Neural cell (in vitro differentiated cells): ENCODE results near the gene TRERF1. TPM values are rescaled to one million over a fixed set of nuclear protein-coding genes. Genes with fewer than 3 reads are reported as not detected.

ENCODE experiments used
- H2AFZ ChIP-seq: fragments of 200-600, 300-800 bp; sonication (generic), shearing (Covaris generic); 2 replicates; pipeline ENCODE4 v1.6.0; 2014; ENCODE audit warnings: low read depth, mild to moderate bottlenecking, antibody characterized with exemption, low read length, moderate library complexity
- H3F3A ChIP-seq: fragments of 200-600 bp; shearing (Covaris generic); 2 replicates; pipeline ENCODE4 v1.6.1; 2016; ENCODE audit warnings: mild to moderate bottlenecking, moderate library complexity, mixed read lengths, antibody characterized with exemption, low read length; ENCODE audit not compliant: insufficient read depth, poor library complexity, severe bottlenecking
- H3K27ac ChIP-seq: fragments of 200-600, 300-800 bp; sonication (generic), shearing (Covaris generic); 2 replicates; pipeline ENCODE4 v1.5.1; 2014; ENCODE audit warnings: mild to moderate bottlenecking, low read length, moderate library complexity
- H3K27me3 ChIP-seq: fragments of 300-800, 200-600 bp; sonication (generic), shearing (Covaris generic); 2 replicates; pipeline ENCODE4 v1.6.0; 2014; ENCODE audit warnings: mild to moderate bottlenecking, low read depth, low read length, moderate library complexity; ENCODE audit not compliant: insufficient read depth
- H3K36me3 ChIP-seq: fragments of 300-800, 200-600 bp; sonication (generic), shearing (Covaris generic); 2 replicates; pipeline ENCODE4 v1.5.1; 2014; ENCODE audit warnings: mild to moderate bottlenecking, antibody characterized with exemption, low read length, moderate library complexity; ENCODE audit not compliant: insufficient read depth
- H3K4me2 ChIP-seq: fragments of 300-800, 200-600 bp; sonication (generic), shearing (Covaris generic); 2 replicates; pipeline ENCODE4 v1.6.0; 2014; ENCODE audit warnings: mild to moderate bottlenecking, low read length
- H3K4me3 ChIP-seq: fragments of 300-800, 200-600 bp; sonication (generic), shearing (Covaris generic); 2 replicates; pipeline ENCODE4 v1.5.1; 2014; ENCODE audit warnings: mild to moderate bottlenecking, low read length, moderate library complexity
- H3K79me2 ChIP-seq: fragments of 200-600 bp; shearing (Covaris generic); replicated peaks from 2 replicates; pipeline ENCODE4 v1.6.0; 2014; ENCODE audit warnings: mild to moderate bottlenecking, low read length, moderate library complexity; ENCODE audit not compliant: insufficient read depth
- H3K9ac ChIP-seq: fragments of 300-800, 200-600 bp; sonication (generic), shearing (Covaris generic); 2 replicates; pipeline ENCODE4 v1.6.1; 2016; ENCODE audit warnings: mild to moderate bottlenecking, low read length, mixed read lengths
- H3K9me2 ChIP-seq: fragments of 200-600 bp; shearing (Covaris generic); 2 replicates; pipeline ENCODE4 v1.6.1; 2016; ENCODE audit warnings: mild to moderate bottlenecking, low read length, mixed read lengths; ENCODE audit not compliant: insufficient read depth
- H3K9me3 ChIP-seq: fragments of 200-600, 300-800 bp; sonication (generic), shearing (Covaris generic); 2 replicates; pipeline ENCODE4 v1.6.1; 2016; ENCODE audit warnings: mild to moderate bottlenecking, mixed run types, low read length, moderate library complexity, mixed read lengths
- H4K20me1 ChIP-seq: fragments of 200-600 bp; shearing (Covaris generic); 2 replicates; pipeline ENCODE4 v1.6.1; 2016; ENCODE audit warnings: mild to moderate bottlenecking, mixed run types; ENCODE audit not compliant: insufficient read depth
- EP300 ChIP-seq: fragments of 450-650 bp; conservative IDR thresholded peaks from 2 replicates; pipeline ENCODE4 v1.6.1; 2014; ENCODE audit warnings: antibody characterized with exemption, mild to moderate bottlenecking, moderate library complexity; ENCODE audit not compliant: poor library complexity, severe bottlenecking
- EZH2 ChIP-seq: fragments of 200-600, 300-800 bp; shearing (Covaris generic), sonication (generic); IDR thresholded peaks from 2 replicates; pipeline ENCODE4 v1.6.1; 2014; ENCODE audit warnings: antibody characterized with exemption, low read length, borderline replicate concordance, mild to moderate bottlenecking; ENCODE audit not compliant: insufficient read depth, poor library complexity, severe bottlenecking
- MXI1 ChIP-seq: fragments of 450-650 bp; conservative IDR thresholded peaks from 2 replicates; pipeline ENCODE4 v1.6.1; 2014; ENCODE audit warnings: antibody characterized with exemption, mild to moderate bottlenecking; ENCODE audit not compliant: poor library complexity, severe bottlenecking
- POLR2AphosphoS5 ChIP-seq: IDR thresholded peaks from 2 replicates; pipeline ENCODE4 v1.6.1; 2012
- RAD21 ChIP-seq: fragments of 450-650 bp; conservative IDR thresholded peaks from 2 replicates; pipeline ENCODE4 v1.6.1; 2014; ENCODE audit warnings: antibody characterized with exemption, mild to moderate bottlenecking, moderate library complexity
- SMC3 ChIP-seq: fragments of 450-650 bp; conservative IDR thresholded peaks from 2 replicates; pipeline ENCODE4 v1.6.1; 2014; ENCODE audit warnings: antibody characterized with exemption, mild to moderate bottlenecking, moderate library complexity; ENCODE audit not compliant: poor library complexity
- TAF1 ChIP-seq: IDR thresholded peaks from 2 replicates; pipeline ENCODE4 v1.6.1; 2012; ENCODE audit warnings: low read depth
- polyA plus RNA-seq: library from polyadenylated mRNA; depleted of rRNA; stranded (reverse); fragments of >200 nt; gene quantifications from 2 replicates; pipeline ENCODE4 v1.2.3, GENCODE V29; 2014
- TF ChIP-seq, protein P1 (sequence below): IDR thresholded peaks from 2 replicates; pipeline ENCODE4 v1.6.1; 2012; ENCODE audit warnings: borderline replicate concordance
- TF ChIP-seq, protein P2 (sequence below): fragments of 450-650 bp; IDR thresholded peaks from 2 replicates; pipeline ENCODE4 v1.5.1; 2014; ENCODE audit warnings: antibody characterized with exemption, mild to moderate bottlenecking, moderate library complexity; ENCODE audit not compliant: poor library complexity, severe bottlenecking

The TRERF1 gene
- polyA plus RNA-seq, 1 donor from 2014 or later = 4.5 TPM

DNA sequence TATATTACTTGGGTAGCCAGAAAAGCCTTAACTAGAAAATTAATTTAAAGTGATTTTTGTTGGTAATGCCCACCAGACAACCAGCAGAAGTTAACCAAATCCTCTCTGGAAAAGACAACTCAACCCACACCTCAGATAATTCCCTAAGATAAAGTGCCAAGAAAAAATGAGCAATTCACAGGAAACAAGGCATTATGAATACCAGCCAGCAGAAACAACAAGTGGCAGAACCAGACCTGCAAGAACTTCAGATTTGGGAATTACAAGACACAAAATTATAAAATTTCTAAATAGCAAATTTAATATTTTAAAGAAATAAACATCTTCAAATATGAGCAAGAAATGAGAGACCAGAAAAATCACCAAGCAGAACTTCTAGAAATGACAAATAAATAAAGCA lies 154.1 kb downstream of the TRERF1 start:
- Histone ChIP-seq H3K27ac (no peak overlapping the region), H3K9me3 (no peaks in the 10 kb centered on the region), H2AFZ (no peak overlapping the region), H3K9me2 (no peaks in the 10 kb centered on the region), H3K9ac (no peak overlapping the region), H3F3A (no peaks in the 10 kb centered on the region), H3K4me3 (no peak overlapping the region), H3K36me3 (no peaks in the 10 kb centered on the region), H3K4me2 (no peak overlapping the region), H4K20me1 (no peaks in the 10 kb centered on the region), H3K27me3 (no peaks in the 10 kb centered on the region), H3K79me2 (no peaks in the 10 kb centered on the region)
- no peak for TF ChIP-seq EP300
- TF ChIP-seq EZH2 = no peak
- TF ChIP-seq, protein P1, sequence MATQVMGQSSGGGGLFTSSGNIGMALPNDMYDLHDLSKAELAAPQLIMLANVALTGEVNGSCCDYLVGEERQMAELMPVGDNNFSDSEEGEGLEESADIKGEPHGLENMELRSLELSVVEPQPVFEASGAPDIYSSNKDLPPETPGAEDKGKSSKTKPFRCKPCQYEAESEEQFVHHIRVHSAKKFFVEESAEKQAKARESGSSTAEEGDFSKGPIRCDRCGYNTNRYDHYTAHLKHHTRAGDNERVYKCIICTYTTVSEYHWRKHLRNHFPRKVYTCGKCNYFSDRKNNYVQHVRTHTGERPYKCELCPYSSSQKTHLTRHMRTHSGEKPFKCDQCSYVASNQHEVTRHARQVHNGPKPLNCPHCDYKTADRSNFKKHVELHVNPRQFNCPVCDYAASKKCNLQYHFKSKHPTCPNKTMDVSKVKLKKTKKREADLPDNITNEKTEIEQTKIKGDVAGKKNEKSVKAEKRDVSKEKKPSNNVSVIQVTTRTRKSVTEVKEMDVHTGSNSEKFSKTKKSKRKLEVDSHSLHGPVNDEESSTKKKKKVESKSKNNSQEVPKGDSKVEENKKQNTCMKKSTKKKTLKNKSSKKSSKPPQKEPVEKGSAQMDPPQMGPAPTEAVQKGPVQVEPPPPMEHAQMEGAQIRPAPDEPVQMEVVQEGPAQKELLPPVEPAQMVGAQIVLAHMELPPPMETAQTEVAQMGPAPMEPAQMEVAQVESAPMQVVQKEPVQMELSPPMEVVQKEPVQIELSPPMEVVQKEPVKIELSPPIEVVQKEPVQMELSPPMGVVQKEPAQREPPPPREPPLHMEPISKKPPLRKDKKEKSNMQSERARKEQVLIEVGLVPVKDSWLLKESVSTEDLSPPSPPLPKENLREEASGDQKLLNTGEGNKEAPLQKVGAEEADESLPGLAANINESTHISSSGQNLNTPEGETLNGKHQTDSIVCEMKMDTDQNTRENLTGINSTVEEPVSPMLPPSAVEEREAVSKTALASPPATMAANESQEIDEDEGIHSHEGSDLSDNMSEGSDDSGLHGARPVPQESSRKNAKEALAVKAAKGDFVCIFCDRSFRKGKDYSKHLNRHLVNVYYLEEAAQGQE = no peak
- TF ChIP-seq, protein P2, sequence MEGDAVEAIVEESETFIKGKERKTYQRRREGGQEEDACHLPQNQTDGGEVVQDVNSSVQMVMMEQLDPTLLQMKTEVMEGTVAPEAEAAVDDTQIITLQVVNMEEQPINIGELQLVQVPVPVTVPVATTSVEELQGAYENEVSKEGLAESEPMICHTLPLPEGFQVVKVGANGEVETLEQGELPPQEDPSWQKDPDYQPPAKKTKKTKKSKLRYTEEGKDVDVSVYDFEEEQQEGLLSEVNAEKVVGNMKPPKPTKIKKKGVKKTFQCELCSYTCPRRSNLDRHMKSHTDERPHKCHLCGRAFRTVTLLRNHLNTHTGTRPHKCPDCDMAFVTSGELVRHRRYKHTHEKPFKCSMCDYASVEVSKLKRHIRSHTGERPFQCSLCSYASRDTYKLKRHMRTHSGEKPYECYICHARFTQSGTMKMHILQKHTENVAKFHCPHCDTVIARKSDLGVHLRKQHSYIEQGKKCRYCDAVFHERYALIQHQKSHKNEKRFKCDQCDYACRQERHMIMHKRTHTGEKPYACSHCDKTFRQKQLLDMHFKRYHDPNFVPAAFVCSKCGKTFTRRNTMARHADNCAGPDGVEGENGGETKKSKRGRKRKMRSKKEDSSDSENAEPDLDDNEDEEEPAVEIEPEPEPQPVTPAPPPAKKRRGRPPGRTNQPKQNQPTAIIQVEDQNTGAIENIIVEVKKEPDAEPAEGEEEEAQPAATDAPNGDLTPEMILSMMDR = no peak
- TF ChIP-seq RAD21 = no peak
- TF ChIP-seq MXI1 = no peak
- no peak for TF ChIP-seq POLR2AphosphoS5
- no peak for TF ChIP-seq TAF1
- no peak for TF ChIP-seq SMC3

DNA sequence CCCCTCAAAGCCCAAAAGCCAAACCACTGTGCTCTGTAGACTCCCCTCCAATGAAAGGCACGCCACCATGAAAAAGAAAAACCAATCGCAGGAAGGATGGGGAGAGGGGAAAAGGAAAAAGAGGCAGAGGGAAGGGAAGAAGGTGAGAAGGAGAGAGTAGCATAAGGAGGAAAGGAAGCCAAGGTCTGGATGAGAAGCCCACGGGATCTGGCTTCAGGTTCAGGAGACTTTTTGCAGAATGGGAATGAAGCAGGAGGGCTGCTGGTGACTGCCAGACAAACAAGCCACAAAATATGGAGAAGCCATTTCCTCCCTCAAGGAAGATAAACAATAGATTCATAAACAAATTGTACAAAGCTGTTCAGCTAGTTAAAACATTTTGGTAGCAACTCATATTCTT lies 155.1 kb downstream of the TRERF1 start:
- Histone ChIP-seq H3K27ac (no peak overlapping the region), H3K4me3 (no peak overlapping the region), H3F3A (no peaks in the 10 kb centered on the region), H3K4me2 (no peak overlapping the region), H2AFZ (no peak overlapping the region), H3K36me3 (no peaks in the 10 kb centered on the region), H3K9ac (no peak overlapping the region), H3K27me3 (no peaks in the 10 kb centered on the region), H3K9me3 (no peaks in the 10 kb centered on the region), H3K9me2 (no peaks in the 10 kb centered on the region), H4K20me1 (no peaks in the 10 kb centered on the region), H3K79me2 (no peaks in the 10 kb centered on the region)
- no peak for TF ChIP-seq EZH2
- no peak for TF ChIP-seq TAF1
- TF ChIP-seq POLR2AphosphoS5 = no peak
- TF ChIP-seq EP300 = no peak
- TF ChIP-seq SMC3 = no peak
- TF ChIP-seq, protein P2 = no peak
- TF ChIP-seq RAD21 = no peak
- TF ChIP-seq, protein P1 = no peak
- no peak for TF ChIP-seq MXI1
